CD4-positive, alpha-beta T cell treated with Interleukin-17A for 1 hour (primary cell): ENCODE data around the gene NPM3.
"Not testable (repeated sequence)": the region's sequence is repeated elsewhere in the genome, so short reads cannot be mapped to it uniquely, and the experiment has no call there.

Source experiments
- DNase-seq: peaks from one replicate; pipeline ENCODE4 v3.0.0-alpha.2; 2020

The NPM3 gene

DNA sequence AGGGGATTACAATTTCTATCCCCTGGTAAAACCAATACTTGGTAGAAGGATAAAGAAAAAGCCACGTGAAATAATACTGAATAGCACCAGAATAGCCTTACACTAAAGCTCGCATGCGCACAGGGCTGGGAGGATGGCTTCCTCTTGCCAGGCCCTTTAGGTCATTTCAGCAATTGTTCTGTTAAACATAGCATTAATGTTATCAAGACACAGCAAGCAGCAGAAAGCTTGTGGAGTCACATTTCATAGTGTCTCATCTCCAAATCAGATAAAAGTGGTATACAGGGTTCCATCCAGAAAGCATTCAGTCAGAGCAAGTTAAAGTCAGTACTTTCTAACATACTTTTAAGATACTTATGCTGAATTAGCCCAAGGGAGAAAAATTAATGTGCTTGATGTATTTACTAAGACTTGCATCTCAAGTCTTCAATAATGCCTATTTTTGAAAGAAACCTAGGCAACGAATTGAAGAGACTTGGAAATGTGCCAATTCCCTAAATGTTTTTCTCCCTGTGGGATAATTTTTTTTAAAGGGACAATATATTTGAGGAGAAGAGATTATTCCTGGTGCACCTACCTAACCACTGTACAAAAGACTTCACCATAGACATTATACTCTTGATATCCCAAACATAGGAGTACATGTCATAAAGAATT is 14.3 kb upstream of the NPM3 start:
- no peak for DNase-seq

- DNase-seq = no peak
Observed at GRCh38 chr10:101793526-101793925, 10.3 kb upstream of the NPM3 start.

DNA sequence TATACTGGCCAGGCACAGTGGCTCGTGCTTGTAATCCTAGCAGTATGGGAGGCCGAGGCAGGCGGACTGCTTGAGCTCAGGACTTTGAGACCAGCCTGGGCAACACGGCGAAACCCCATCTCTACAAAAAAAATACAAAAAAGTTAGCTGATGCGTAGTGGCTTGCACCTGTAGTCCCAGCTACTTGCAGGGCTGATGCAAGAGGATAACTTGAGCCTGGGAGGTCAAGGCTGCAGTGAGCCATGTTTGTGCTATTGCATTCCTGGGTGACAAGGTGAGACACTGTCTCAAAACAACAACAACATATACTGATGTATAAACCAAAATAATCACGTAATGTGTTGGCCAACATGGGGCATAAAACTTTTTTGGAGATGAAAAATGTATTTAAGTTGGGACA is 6.4 kb upstream of the NPM3 start:
- DNase-seq = no peak

DNA sequence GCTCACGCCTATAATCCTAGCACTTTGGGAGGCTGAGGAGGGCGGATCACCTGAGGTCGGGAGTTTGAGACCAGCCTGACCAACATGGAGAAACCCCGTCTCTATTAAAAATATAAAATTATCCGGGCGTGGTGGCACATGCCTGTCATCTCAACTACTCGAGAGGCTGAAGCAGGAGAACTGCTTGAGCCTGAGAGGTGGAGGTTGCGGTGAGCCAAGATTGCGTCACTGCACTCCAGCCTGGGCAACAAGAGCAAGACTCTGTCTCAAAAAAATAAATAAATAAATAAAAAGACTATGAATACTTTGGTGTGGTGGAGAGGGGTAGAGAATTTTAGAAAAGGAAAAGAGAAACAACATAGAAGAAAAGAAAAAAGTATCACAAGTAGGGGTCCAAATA is 6.0 kb upstream of the NPM3 start:
- not testable (repeated sequence) for DNase-seq

DNA sequence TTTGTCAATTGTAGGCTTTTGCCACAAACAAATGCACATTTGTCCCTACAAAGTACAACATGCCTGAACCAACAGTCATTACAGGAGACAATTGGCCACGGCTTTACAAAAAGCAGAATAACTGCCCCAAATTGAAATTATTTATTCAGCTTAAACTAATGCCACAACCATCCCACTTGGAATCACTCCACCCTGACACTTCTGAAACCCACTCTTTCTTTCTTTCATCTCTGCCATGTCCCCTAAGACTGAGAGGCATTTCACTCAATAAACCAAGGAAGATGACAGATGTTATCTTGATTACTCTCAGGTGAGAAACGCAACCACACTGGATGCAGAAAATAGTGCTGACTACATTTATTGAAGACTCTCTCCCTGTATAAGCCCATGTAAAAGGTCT is 2.6 kb upstream of the NPM3 start:
- no peak for DNase-seq

DNA sequence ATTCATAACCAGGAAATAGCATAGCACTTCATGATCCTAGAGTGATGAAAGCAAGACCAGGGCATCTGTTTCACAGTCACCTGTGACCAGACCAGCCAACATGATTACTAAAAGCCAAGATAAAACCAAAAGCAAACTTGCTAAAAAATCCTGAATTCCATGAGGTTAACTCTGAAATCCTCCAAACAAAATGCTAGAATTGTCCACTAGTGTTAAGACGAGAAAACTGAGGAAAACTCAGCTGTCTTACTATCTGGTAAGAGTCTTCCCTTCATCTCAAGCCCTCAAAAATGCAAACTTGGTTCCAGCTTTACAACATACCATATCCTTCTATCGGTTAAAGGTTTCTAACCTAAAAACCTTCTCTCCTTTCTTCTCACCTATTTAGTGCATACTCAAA is 1.3 kb upstream of the NPM3 start:
- no peak for DNase-seq

- DNase-seq = no peak
Observed at GRCh38 chr10:101783736-101784118, 481 bp upstream of the NPM3 start.

- no peak for DNase-seq
Observed at GRCh38 chr10:101781984-101782810, 1.0 kb downstream of the NPM3 start.

GRCh38 chr10:101781655-101781983 is 1.6 kb downstream of the NPM3 start:
- no peak for DNase-seq

DNA sequence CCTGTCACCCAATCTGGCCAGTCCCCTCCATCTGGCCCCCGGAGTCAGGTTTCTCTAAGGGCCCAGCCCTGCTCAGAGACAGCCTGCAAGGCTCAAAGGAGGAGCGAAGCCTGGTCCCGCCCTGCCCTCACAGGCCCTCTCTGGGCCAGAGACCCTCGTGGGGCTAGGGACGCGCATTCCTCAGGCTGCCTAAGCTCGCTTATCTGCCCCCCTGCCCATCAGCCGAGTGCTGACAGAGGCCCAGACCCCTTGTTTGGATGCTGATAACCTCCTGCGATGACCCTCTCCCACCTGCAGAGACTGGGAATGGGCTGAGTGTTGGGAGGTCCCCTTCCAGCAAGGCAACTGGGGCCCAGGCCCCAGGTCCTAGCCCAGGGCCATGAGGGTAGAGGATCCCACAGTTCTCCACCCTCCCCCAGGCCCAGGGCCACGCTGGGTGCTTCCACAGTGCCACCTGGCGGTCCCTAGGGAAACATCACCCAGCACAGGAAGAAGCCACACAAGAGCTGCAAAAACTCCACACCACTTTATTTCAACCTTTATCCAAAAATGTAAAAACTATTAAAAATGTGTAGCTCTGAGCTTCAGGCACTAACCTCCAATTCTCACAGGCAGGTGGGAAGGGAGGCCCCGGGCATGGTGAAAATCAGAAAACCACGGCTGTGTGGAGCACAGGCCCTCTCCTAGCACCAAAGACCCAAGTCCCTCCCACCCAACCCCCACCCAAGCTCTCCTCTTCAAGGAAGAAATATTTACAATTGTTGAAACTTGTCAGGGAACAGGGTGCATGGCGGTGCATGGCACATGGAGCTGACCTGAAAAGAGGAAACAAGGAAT is 2.2 kb downstream of the NPM3 start:
- peak; percentile 78 for DNase-seq

- DNase-seq = no peak
Observed at GRCh38 chr10:101780187-101780817, 2.9 kb downstream of the NPM3 start.

- peak; percentile 81 for DNase-seq
Observed at GRCh38 chr10:101779544-101780186, 3.6 kb downstream of the NPM3 start.

- DNase-seq = no peak
Observed at GRCh38 chr10:101778781-101779543, 4.3 kb downstream of the NPM3 start.

DNA sequence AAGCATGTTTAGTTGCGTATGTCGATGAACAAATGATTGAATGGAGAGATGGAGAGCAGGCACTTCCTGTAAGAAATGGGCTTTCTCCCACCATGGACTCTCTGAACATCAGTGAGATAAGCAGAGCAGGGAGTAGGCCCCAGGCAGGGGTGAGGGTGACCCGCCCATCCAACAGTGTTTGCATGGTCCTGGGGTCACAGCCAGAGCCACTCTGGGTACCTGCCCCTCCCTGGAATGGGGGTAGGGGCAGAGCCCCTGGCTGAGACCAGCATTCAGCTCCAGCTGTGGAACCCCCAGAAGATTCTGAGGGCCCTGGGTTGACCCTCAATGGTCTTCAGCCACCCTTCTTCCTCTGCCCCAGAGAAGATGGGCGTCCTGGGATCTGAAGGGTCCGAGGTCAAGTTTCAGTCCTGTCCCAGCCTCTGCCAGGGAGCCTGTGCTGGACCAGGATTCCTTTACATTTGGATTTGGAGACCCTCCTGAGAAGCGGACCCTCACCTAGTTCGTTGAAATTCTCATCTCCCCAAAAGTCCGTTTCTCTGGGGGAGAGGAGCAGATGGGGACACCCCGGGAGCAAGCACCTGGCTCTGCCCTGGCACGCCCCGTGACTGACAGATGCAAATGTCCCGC is 5.0 kb downstream of the NPM3 start:
- DNase-seq = no peak

GRCh38 chr10:101777619-101778145 is 5.6 kb downstream of the NPM3 start:
- DNase-seq = no peak

DNA sequence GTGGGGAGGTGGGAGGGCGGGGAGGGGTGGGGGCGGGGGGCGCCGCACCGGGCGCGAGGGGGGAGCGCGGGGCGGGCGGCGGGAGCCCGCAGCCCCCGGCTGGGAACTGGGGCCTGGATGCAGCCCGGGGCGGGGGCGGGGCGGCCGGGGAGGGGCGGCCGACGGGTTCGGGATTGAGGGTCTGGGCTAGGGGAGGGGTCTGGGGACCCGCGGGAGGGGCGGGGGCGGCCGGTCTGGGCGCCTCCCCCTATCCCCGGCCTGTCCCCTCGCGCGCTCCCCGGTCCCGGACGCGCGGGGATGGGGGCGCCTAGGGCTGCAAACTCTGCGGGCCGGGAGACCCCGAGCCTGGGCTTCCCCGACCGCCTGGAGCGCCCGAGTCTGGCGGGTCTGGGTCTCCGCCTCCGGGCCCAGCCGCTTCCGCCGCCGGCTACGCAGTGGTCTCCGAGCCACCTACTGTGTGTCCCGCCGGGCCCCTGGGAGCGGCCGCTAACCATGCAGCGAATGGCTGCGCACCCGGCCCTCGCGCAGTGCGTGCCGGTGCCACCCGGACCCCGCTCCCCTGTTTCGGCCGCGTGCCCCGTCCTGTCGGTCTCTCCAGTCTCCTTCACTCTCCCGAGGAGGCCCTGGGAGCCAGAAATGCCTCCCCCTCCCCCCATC is 7.0 kb downstream of the NPM3 start:
- no peak for DNase-seq

DNA sequence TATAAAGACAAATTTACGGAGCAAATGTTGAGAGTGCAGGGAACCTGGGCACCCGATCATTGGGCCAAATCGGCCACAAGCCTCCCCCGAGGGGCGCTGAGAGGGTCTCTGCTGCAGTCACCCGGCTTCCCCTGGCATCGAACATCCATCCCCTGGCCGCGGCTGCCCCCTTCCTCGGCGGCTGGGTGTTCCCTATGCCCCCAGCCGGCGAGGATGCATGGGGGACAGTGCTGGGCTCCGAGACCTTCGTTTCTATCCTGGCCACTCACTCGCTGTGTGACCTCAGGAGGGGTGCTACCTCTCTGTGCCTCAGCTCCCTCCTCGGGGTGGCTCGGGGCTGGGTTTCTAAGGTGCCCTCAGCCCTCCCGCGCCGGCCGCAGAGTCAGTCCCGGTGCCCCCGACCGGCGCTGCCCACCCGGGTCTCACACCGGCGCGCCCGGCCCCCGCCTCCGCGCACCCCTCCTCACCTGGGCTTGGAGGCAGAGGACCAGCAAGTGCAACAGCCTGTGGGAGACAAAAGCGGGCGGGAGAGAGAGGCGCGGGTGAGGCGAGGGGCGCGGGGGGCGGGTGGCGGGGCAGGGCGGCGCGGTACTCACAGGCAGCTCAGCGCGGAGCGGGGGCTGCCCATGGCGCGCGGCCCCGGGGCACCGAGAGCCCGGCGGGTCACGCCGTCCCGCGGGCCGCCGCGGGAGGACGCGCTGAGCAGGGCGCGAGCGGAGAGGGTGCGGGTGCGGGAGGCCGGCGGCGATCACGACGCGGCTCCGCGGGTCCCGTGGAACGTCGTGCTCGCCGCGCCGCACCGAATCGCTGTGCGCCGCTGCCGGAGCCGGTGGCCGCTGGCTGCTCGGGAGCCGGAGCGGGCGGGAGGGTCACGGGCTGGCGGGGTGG is 7.7 kb downstream of the NPM3 start, which contains the start of gene FGF8:
TSS of gene FGF8 (minus strand) at position 842 of the 888 bp plus-strand sequence. CDS start at position 628, 214 bp downstream.
- DNase-seq = no peak

GRCh38 chr10:101774589-101775272 is 8.5 kb downstream of the NPM3 start:
- no peak for DNase-seq
